Left ventricle myocardium inferior (tissue), 1 donor: ENCODE measurements around the gene PPP4R4. TPM values are rescaled to one million over a fixed set of nuclear protein-coding genes. Genes with fewer than 3 reads are reported as not detected.

ENCODE experiments used
- DNase-seq: peaks from one replicate; pipeline ENCODE4 v3.0.0-alpha.2; 2020
- H3K27ac ChIP-seq: fragments of 200-600 bp; replicated peaks from 2 replicates; pipeline ENCODE4 v1.8.0; 2021
- H3K27me3 ChIP-seq: fragments of 200-600 bp; 2 replicates; pipeline ENCODE4 v1.8.0; 2021; ENCODE audit warnings: low read depth
- H3K36me3 ChIP-seq: fragments of 200-600 bp; 2 replicates; pipeline ENCODE4 v1.8.0; 2021
- H3K4me1 ChIP-seq: fragments of 200-600 bp; 2 replicates; pipeline ENCODE4 v1.8.0; 2021
- H3K4me3 ChIP-seq: fragments of 200-600 bp; 2 replicates; pipeline ENCODE4 v1.8.0; 2021; ENCODE audit warnings: mild to moderate bottlenecking, moderate library complexity
- H3K9me3 ChIP-seq: fragments of 200-600 bp; replicated peaks from 2 replicates; pipeline ENCODE4 v1.8.0; 2021
- intact Hi-C: fragments of 100-400 bp; cut with micrococcal nuclease; formaldehyde crosslinking; loops from one replicate; pipeline ENCODE4 v1.11.0; 2022
- total RNA-seq: library from RNA; stranded (reverse); fragmentation: NEBNext Ultra II Directional; extraction: Animal tissue kit (Norgen Biotek cat#: 25700); gene quantifications from one replicate; pipeline ENCODE4 v1.2.1, GENCODE V29; 2021
- TF ChIP-seq, protein P1 (sequence below): fragments of 200-600 bp; IDR thresholded peaks from 2 replicates; pipeline ENCODE4 v1.8.0; 2021; ENCODE audit warnings: antibody characterized with exemption, mild to moderate bottlenecking, borderline replicate concordance
- donor health status: DM: no; HTN: yes; CAD: no; lungs with severe emphysema.

PPP4R4 gene
- total RNA-seq, 1 donor from 2014 or later: not detected

DNA sequence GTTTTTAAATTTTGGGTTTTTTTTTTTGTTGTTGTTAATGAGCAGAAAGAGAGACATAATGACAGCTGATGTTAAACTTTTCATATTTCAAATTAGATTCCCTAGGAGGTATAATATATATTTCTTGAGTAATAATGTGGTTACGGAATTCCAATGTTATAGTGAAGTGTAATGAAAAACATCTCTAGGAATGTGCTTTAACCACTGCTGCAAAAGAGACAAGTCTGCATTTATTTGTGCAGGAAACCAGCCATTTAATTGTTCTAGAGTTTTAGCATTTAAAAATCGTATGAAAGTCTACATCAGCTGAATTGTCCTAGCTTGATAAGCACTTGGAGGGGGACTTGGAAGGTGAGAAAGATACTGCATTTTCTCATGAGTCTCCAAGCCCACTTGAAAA is 104.6 kb downstream of the PPP4R4 start:
- no peak overlapping the region for H3K4me3 ChIP-seq
- H3K27me3 ChIP-seq: peaks cover 40% of the 10 kb centered on the region
- no peak for DNase-seq
- H3K27ac ChIP-seq: no peak overlapping the region
- H3K4me1 ChIP-seq: no peaks in the 10 kb centered on the region
- TF ChIP-seq, protein P1, sequence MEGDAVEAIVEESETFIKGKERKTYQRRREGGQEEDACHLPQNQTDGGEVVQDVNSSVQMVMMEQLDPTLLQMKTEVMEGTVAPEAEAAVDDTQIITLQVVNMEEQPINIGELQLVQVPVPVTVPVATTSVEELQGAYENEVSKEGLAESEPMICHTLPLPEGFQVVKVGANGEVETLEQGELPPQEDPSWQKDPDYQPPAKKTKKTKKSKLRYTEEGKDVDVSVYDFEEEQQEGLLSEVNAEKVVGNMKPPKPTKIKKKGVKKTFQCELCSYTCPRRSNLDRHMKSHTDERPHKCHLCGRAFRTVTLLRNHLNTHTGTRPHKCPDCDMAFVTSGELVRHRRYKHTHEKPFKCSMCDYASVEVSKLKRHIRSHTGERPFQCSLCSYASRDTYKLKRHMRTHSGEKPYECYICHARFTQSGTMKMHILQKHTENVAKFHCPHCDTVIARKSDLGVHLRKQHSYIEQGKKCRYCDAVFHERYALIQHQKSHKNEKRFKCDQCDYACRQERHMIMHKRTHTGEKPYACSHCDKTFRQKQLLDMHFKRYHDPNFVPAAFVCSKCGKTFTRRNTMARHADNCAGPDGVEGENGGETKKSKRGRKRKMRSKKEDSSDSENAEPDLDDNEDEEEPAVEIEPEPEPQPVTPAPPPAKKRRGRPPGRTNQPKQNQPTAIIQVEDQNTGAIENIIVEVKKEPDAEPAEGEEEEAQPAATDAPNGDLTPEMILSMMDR: no peak
- H3K9me3 ChIP-seq: no peaks in the 10 kb centered on the region
- H3K36me3 ChIP-seq: no peaks in the 10 kb centered on the region
- intact Hi-C loops: no loop called here

- Histone ChIP-seq H3K27ac (no peak overlapping the region), H3K4me3 (no peak overlapping the region), H3K4me1 (no peaks in the 10 kb centered on the region), H3K27me3 (peaks cover 47% of the 10 kb centered on the region), H3K9me3 (no peaks in the 10 kb centered on the region), H3K36me3 (no peaks in the 10 kb centered on the region)
- intact Hi-C loops: no loop called here
- TF ChIP-seq, protein P1: no peak
- DNase-seq: no peak
These were observed 109.0 kb downstream of the PPP4R4 start for GRCh38 chr14:94282991-94283723.

- H3K27ac ChIP-seq: no peak overlapping the region
- intact Hi-C loops: no loop called here
- no peaks in the 10 kb centered on the region for H3K36me3 ChIP-seq
- no peaks in the 10 kb centered on the region for H3K9me3 ChIP-seq
- no peak overlapping the region for H3K4me3 ChIP-seq
- TF ChIP-seq, protein P1: no peak
- no peaks in the 10 kb centered on the region for H3K4me1 ChIP-seq
- H3K27me3 ChIP-seq: peaks cover 36% of the 10 kb centered on the region
- DNase-seq: no peak
These were observed 110.1 kb downstream of the PPP4R4 start for GRCh38 chr14:94284221-94284620.

- Histone ChIP-seq H3K36me3 (no peaks in the 10 kb centered on the region), H3K4me3 (no peak overlapping the region), H3K27me3 (peaks cover 37% of the 10 kb centered on the region), H3K9me3 (no peaks in the 10 kb centered on the region), H3K4me1 (no peaks in the 10 kb centered on the region), H3K27ac (no peak overlapping the region)
- intact Hi-C loops: no loop called here
- DNase-seq: no peak
- TF ChIP-seq, protein P1: no peak
These were observed 111.0 kb downstream of the PPP4R4 start for GRCh38 chr14:94285158-94285557.

GRCh38 chr14:94288610-94289465 is 114.7 kb downstream of the PPP4R4 start:
- peaks cover 60% of the 10 kb centered on the region for H3K27me3 ChIP-seq
- intact Hi-C loops: no loop called here
- no peaks in the 10 kb centered on the region for H3K9me3 ChIP-seq
- H3K36me3 ChIP-seq: no peaks in the 10 kb centered on the region
- H3K4me3 ChIP-seq: no peak overlapping the region
- H3K27ac ChIP-seq: no peak overlapping the region
- TF ChIP-seq, protein P1: no peak
- H3K4me1 ChIP-seq: no peaks in the 10 kb centered on the region
- no peak for DNase-seq
